SK-N-SH (cell line): Measurements from ENCODE around the gene HOXC5. TPM values are rescaled to one million over a fixed set of nuclear protein-coding genes. Genes with fewer than 3 reads are reported as not detected.

ENCODE experiments used
- CTCF ChIA-PET: fragments of 300-600, 350-600 bp; formaldehyde crosslinking; extraction: SDS; loops from one replicate; lab custom pipeline; 2021; lab: Yijun Ruan, JAX
- POLR2A ChIA-PET: fragments of 350-600 bp; sonication (Branson Sonifier 250); formaldehyde crosslinking; extraction: SDS; loops from one replicate; lab custom pipeline; 2020; ENCODE audit warnings: antibody characterized with exemption, inconsistent platforms; lab: Yijun Ruan, JAX
- DNase-seq: peaks from one replicate; pipeline ENCODE4 v3.0.0; 2012
- H2AFZ ChIP-seq: fragments of 200-600 bp; sonication (generic); 2 replicates; pipeline ENCODE4 v1.8.1; 2016; ENCODE audit warnings: antibody characterized with exemption, mild to moderate bottlenecking, low read depth
- H3F3A ChIP-seq: fragments of 200-600 bp; sonication (generic); replicated peaks from 2 replicates; pipeline ENCODE3; 2016; ENCODE audit warnings: antibody characterized with exemption, mild to moderate bottlenecking; ENCODE audit not compliant: insufficient read depth
- H3K27ac ChIP-seq, 2 experiments: fragments of 200-500 bp in 1 of 2; fragments of 200-600 bp in 1 of 2; sonication (Bioruptor generic) in 1 of 2; sonication (generic), shearing (Covaris generic) in 1 of 2; 2 replicates each; pipeline versions ENCODE4 v1.5.1 to v1.6.1; 2014 to 2016; ENCODE audit warnings: low read depth in 2 of 2, inconsistent platforms in 1 of 2, low read length in 1 of 2, mild to moderate bottlenecking in 1 of 2, mixed read lengths in 1 of 2
- H3K27me3 ChIP-seq: fragments of 200-600 bp; sonication (generic), shearing (Covaris generic); 2 replicates; pipeline ENCODE4 v1.6.1; 2016; ENCODE audit warnings: mixed run types; ENCODE audit not compliant: insufficient read depth
- H3K36me3 ChIP-seq, 2 experiments: fragments of 200-500 bp in 1 of 2; fragments of 200-600 bp in 1 of 2; sonication (Bioruptor generic) in 1 of 2; sonication (generic) in 1 of 2; replicated peaks in 1 of 2; 2 replicates each; pipeline versions ENCODE3 to v1.5.1; 2014 to 2016; ENCODE audit warnings: low read length in 1 of 2, mild to moderate bottlenecking in 1 of 2; ENCODE audit not compliant: insufficient read depth in 2 of 2, control insufficient read depth in 1 of 2
- H3K4me1 ChIP-seq, 2 experiments: fragments of 200-500 bp in 1 of 2; fragments of 200-600 bp in 1 of 2; sonication (Bioruptor generic) in 1 of 2; sonication (generic), shearing (Covaris generic) in 1 of 2; 2 replicates each; pipeline versions ENCODE4 v1.5.1 to v1.6.1; 2014 to 2016; ENCODE audit warnings: low read depth in 1 of 2, low read length in 1 of 2, mixed run types in 1 of 2; ENCODE audit not compliant: insufficient read depth in 2 of 2, control insufficient read depth in 1 of 2
- H3K4me2 ChIP-seq: fragments of 200-600 bp; sonication (generic), shearing (Covaris generic); 2 replicates; pipeline ENCODE4 v1.6.1; 2017; ENCODE audit warnings: mixed run types
- H3K4me3 ChIP-seq, 2 experiments: fragments of 200-500 bp in 1 of 2; fragments of 200-600 bp in 1 of 2; sonication (Bioruptor generic) in 1 of 2; sonication (generic), shearing (Covaris generic) in 1 of 2; 2 replicates each; pipeline versions ENCODE4 v1.5.1 to v1.8.1; 2014 to 2016; ENCODE audit warnings: low read depth in 2 of 2, inconsistent platforms in 1 of 2, low read length in 1 of 2, mild to moderate bottlenecking in 1 of 2, mixed read lengths in 1 of 2, moderate library complexity in 1 of 2
- H3K79me2 ChIP-seq: fragments of 200-600 bp; sonication (generic); 2 replicates; pipeline ENCODE4 v1.8.1; 2017; ENCODE audit warnings: mild to moderate bottlenecking; ENCODE audit not compliant: insufficient read depth
- H3K9ac ChIP-seq: fragments of 200-600 bp; sonication (generic); 2 replicates; pipeline ENCODE4 v1.6.1; 2017; ENCODE audit warnings: mixed run types
- H3K9me2 ChIP-seq: fragments of 200-600 bp; sonication (generic); 2 replicates; pipeline ENCODE4 v1.6.1; 2017; ENCODE audit warnings: mixed run types
- H3K9me3 ChIP-seq: fragments of 200-600 bp; sonication (generic); 2 replicates; pipeline ENCODE4 v1.6.1; 2017; ENCODE audit warnings: mixed run types, mild to moderate bottlenecking, moderate library complexity
- H4K20me1 ChIP-seq: fragments of 200-600 bp; sonication (generic); 2 replicates; pipeline ENCODE4 v1.6.1; 2017; ENCODE audit warnings: mild to moderate bottlenecking, mixed run types; ENCODE audit not compliant: insufficient read depth
- ELF1 ChIP-seq: IDR thresholded peaks from 2 replicates; pipeline ENCODE4 v1.4.0; 2012
- EZH2phosphoT487 ChIP-seq: fragments of 200-600 bp; sonication (generic); IDR thresholded peaks from 2 replicates; pipeline ENCODE4 v1.6.1; 2017; ENCODE audit warnings: low read depth, mixed run types, mild to moderate bottlenecking, antibody characterized with exemption, moderate library complexity, borderline replicate concordance
- GABPA ChIP-seq: IDR thresholded peaks from 2 replicates; pipeline ENCODE4 v1.4.0; 2012; ENCODE audit warnings: low read depth, mild to moderate bottlenecking
- GATA2 ChIP-seq: sonication (generic); formaldehyde crosslinking; IDR thresholded peaks from 2 replicates; pipeline ENCODE4 v1.5.0; 2020; ENCODE audit warnings: mild to moderate bottlenecking, missing genetic modification reagents
- JUND ChIP-seq: IDR thresholded peaks from 2 replicates; pipeline ENCODE4 v1.4.0; 2012
- MAX ChIP-seq: IDR thresholded peaks from 2 replicates; pipeline ENCODE4 v1.4.0; 2012; ENCODE audit warnings: low read depth
- MEF2A ChIP-seq: IDR thresholded peaks from 2 replicates; pipeline ENCODE4 v1.4.0; 2012; ENCODE audit warnings: low read depth, borderline replicate concordance
- MXI1 ChIP-seq: IDR thresholded peaks from 2 replicates; pipeline ENCODE4 v1.6.1; 2012; ENCODE audit warnings: mild to moderate bottlenecking, low read depth, low read length, improper control_type of control experiment
- NFIC ChIP-seq: IDR thresholded peaks from 2 replicates; pipeline ENCODE4 v1.4.0; 2012; ENCODE audit warnings: borderline replicate concordance
- PBX3 ChIP-seq: IDR thresholded peaks from 2 replicates; pipeline ENCODE4; 2012
- RAD21 ChIP-seq: IDR thresholded peaks from 2 replicates; pipeline ENCODE4 v1.6.1; 2012; ENCODE audit warnings: mild to moderate bottlenecking, low read length
- RCOR1 ChIP-seq: fragments of 150-350 bp; IDR thresholded peaks from 2 replicates; pipeline ENCODE4 v1.6.1; 2017; ENCODE audit warnings: antibody characterized with exemption, low read length
- RFX5 ChIP-seq: IDR thresholded peaks from 2 replicates; pipeline ENCODE4 v1.6.1; 2012; ENCODE audit warnings: mild to moderate bottlenecking, improper control_type of control experiment, low read length
- RXRA ChIP-seq: IDR thresholded peaks from 2 replicates; pipeline ENCODE4 v1.4.0; 2012; ENCODE audit warnings: low read depth, mild to moderate bottlenecking, borderline replicate concordance
- SMC3 ChIP-seq: IDR thresholded peaks from 2 replicates; pipeline ENCODE4 v1.6.1; 2012; ENCODE audit warnings: low read depth, low read length, improper control_type of control experiment
- TEAD4 ChIP-seq: IDR thresholded peaks from 2 replicates; pipeline ENCODE4 v1.4.0; 2012; ENCODE audit warnings: mild to moderate bottlenecking, borderline replicate concordance; ENCODE audit not compliant: insufficient read depth
- USF2 ChIP-seq: fragments of 150-350 bp; IDR thresholded peaks from 2 replicates; pipeline ENCODE4 v1.6.1; 2017; ENCODE audit warnings: antibody characterized with exemption, low read length, low read depth, borderline replicate concordance
- ZBTB33 ChIP-seq: IDR thresholded peaks from 2 replicates; pipeline ENCODE4 v1.4.0; 2012; ENCODE audit warnings: low read depth, borderline replicate concordance
- WGBS: methylation state at CpG from one replicate; pipeline ENCODE4 v1.1.6; 2017; ENCODE audit warnings: low lambda C conversion rate; 5-methylcytosine and 5-hydroxymethylcytosine counted together
- polyA plus RNA-seq, 3 experiments: library from polyadenylated mRNA; depleted of rRNA; stranded (reverse); fragments of >200 nt; gene quantifications; 2 replicates each; pipeline ENCODE4 v1.2.3, GENCODE V29; 2012

HOXC5 gene
- polyA plus RNA-seq, 1 of the 3 experiments (the other 2 are of a cell fraction): 2.1 TPM

- TF ChIP-seq PBX3 (no peak), GATA2 (CRISPR knock-in tag) (no peak), MAX (no peak), ELF1 (no peak), GABPA (no peak), ZBTB33 (no peak), MEF2A (no peak), RAD21 (no peak)
Observed at GRCh38 chr12:54045401-54045800, 12.6 kb downstream of the HOXC5 start (continued).

GRCh38 chr12:54045868-54046521 is 13.1 kb downstream of the HOXC5 start:
- Histone ChIP-seq H3K9me2 (no peaks in the 10 kb centered on the region), H3K9me3 (no peaks in the 10 kb centered on the region), H3K36me3 (no peaks in the 10 kb centered on the region), H3K27me3 (no peaks in the 10 kb centered on the region), H3K9ac (no peak overlapping the region), H3K4me1 (no peaks in the 10 kb centered on the region; a peak in 1 of 4 replicates), H3K4me3 (no peak overlapping the region), H3K79me2 (no peaks in the 10 kb centered on the region), H3K4me2 (no peak overlapping the region), H4K20me1 (no peaks in the 10 kb centered on the region), H3K27ac (no peak overlapping the region), H3F3A (no peaks in the 10 kb centered on the region), H2AFZ (no peak overlapping the region)
- TF ChIP-seq SMC3 (no peak), RFX5 (no peak), USF2 (no peak), TEAD4 (no peak), EZH2phosphoT487 (no peak), ELF1 (no peak), RXRA (no peak), RCOR1 (no peak), JUND (no peak), NFIC (no peak), MXI1 (no peak)
- 84% methylated on average over 16 of the region's 16 CpGs for WGBS
- DNase-seq: no peak
- ChIA-PET CTCF (interaction anchor here (1.2 to 2.0 kb wide), 3 partner anchors 13 to 174 kb away, joined by 3 to 15 read pairs (median 3); partner anchors contain the start of gene HOXC5), POLR2A (interaction anchor here (1.1 kb wide), 1 partner anchor 8 kb away, joined by 4 read pairs; the partner anchor contains the start of gene HOXC4)
